NK-92 (cell line): ENCODE results near the gene ADGRL3.

Source experiments
- DNase-seq: peaks from one replicate; lab custom pipeline; 2025; ENCODE audit not compliant: unreplicated experiment; lab: John Stamatoyannopoulos, UW

The ADGRL3 gene

DNA sequence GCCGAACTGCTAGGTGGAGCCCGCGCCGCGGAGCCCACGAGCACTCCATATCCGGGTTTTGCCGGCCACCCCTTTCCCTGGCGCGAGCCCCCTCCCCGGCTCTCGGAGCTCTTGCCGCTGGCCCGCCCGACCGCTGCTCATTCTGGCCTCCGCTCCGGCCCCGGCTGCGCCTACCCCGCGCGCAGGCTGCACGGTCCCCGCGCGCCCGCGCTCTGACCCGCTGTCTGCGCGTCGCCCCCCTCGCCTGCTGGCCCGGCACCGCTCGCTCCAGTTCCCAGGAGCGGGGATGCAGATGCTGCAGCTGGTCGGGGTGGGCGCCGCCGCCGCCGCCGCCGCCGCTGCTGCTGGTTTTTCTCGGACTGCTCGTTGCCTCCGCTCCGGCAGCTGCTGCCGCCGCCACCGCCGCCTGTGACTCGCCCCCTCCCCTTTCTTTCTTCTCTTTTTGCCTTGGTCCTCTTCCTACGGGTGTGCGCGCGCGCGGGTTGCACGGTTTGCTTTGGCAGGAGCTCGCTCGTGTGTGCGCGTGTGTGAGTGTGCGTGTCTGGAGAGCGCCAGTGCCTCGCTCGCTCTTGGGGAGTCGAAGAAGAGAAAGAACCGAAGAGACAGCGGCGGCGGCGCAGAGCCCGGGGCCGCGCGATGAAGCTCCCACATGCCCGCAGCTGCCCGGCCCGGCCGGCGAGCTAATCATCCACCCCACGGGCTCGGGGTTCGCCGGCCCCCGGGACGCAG, at the start of gene ADGRL3:
Gene ADGRL3 (plus strand): TSS at position 140 of the 729 bp plus-strand sequence.
- DNase-seq: no peak

DNA sequence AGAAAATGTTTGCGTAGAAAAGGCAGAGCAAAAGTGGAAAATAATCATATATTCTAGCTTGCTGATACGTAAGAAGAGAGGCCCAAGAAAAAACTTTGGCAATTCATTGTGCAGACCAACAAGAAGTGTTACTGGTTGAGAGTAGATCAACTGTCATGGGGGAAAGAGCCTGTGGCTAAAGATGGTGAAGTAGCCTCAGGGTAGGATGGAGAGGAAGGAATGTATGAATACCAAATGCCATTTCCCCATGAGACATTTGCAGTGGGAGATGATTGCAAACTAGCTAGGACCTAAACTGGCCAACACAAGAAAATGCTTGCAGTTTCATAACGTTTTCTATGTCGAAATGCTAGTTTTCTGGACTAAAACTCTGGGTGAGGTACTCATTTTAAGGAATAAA, 47.7 kb upstream of the ADGRL3 start:
- DNase-seq: no peak

DNA sequence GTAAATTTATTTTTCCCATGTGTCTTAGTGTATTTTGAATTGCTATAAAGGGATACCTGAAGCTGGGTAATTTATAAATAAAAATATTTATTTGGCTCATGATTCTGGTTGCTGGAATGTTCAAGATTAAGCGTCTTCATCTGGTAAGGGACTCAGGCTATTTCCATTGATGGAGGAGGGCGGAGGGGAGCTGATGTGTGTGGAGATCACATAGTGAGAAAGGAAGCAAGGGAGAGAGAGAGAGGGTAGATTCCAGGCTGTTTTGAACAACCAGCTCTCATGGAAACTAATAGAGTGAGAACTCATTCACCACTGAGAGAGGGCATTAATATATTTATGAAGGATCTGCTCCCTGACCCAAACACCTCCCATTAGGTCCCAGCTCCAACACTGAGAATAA, 39.6 kb upstream of the ADGRL3 start:
- DNase-seq: no peak

DNA sequence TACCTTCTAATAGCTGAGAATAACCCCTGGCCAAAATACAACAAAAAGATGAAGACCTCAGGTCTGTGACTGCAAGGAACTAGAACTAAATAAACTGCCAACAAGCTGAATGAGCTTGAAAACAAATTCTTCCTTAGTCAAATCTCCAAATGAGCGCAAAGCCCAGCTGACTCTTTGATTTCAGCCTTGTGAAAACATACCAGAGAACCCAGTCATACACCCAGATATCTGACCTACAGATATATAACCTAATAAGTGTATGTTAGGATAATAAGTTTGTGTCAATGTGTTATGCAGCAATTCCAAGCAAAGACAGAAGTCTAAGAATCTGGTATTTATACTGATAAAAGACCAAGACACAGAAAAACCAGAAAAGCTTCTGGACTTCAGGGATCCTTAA, 38.0 kb upstream of the ADGRL3 start:
- DNase-seq: no peak

DNA sequence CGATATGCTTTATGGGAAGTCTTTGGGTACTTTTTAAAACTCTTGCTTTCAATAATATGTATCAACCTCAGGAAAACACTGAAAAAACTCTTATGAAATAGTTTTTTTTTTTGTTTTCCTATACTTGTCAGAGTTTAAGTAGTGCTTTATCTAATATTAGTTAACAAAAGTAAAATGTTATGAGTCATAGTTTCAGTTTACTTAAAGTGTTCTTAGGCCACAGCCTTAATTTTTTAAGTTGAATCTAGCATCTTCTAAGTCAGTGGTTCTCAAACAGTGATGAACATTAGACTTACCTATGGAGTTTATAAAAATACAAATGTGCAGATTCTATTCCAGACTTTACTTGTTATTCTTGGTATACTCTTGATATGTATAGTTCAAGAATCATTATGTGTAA, 26.3 kb upstream of the ADGRL3 start:
- DNase-seq: no peak

DNA sequence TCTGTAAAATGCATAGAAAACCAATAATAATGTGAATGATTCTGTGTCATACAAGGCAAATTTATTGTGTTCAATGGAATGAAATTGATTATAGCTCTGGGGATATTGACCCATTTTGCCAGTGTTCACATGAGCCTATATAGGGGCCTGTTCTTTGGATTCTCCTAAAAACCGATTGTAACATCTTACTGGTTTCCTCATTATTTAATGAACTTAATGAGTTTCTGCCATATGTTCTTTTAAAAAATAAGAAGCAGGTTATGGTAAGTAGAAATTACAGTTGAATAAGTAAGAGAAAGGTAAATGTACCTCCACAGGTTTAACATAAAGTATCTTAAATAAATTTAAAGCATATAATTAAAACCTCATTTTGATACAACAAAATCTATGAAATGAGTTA, 24.6 kb upstream of the ADGRL3 start:
- no peak for DNase-seq

DNA sequence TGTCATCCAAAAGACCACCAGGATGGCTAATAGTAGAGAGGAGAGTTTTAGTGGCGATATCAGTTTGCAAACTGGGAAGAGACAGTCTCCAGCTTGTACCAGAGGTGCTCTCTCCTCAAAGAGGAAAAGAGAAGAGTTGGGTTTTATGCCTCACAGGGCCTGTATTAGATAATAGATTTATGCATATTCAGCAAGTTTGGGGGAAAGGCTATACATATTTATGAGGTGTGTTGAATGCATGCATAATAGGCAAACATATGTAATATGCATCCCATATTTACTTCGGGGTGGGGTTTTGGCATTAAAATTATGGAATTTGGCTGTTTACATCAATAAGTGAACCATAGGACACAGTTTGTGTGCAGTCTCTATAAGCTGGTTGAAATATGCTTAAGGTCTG, 22.8 kb upstream of the ADGRL3 start:
- no peak for DNase-seq

DNA sequence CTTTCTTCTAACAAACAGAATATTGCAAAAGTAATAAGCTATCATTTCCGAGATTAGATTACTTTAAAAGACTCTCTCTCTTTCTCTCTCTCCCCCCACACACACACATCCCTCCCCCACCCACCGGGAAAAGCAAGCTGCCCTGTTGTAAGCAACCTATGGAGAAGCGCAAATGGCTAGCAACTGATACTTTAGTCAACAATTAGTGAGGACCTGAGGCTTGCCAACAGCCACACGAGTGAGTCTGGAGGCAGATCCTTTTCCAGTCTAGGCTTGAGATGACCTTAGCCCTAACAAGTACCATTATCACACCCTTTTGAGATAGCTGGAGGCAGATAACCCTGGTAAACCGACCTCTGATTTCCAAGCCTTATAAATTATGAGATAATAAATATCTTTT, 19.7 kb upstream of the ADGRL3 start:
- no peak for DNase-seq

DNA sequence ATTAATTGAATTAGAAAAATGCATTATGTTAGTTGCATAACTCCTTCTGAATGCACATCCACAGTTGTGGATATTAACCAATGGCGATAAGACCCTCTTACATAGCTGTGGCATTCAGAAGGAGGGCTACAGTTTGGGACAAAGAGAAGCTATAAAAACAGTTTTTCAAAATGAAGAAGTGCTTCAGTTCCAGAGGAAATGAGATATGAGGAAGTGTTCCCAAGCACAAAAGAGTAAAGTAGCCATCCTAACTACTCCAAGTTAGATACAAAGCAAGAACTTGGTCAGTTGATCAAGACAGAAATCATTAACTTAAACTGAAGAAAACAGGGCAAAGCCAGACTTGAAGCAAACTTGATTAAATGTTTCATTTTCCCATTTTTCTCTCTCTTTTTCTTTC, 17.2 kb upstream of the ADGRL3 start:
- DNase-seq: no peak

DNA sequence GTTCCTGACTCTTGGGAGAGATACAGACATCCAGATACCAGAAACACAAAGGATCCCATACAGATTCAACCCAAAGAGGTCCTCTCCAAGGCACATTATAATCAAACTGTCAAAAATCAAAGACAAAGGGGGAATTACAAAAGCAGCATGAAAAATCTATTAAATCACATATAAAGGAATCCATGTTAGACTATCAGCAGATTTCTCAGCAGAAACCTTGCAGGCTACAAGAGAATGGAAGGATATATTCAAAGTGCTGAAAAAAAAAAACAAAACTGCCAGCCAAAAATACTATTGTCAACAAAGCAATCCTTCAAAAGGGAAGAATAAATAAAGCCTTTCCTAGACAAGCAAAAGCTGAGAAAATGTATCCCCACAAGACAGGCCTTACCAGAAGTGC, 14.8 kb upstream of the ADGRL3 start:
- no peak for DNase-seq

DNA sequence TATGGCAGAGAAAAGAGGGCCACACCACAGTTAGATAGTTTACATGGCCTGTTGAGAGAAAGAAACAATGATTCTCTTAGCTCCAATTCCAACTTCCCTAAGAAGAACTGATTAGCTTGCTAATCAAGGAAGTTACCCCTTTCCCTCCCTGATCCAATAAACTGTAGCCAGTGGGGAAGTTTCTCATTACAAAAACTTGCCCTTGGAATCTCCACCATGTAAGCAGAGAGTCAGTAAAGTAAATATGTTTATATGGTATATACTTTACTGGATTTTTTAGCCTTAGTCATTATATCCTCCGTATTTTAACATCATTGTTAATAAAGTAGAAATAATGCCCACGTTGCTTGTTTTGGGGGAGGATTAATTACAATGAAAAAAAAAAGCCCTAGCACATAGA, 7.7 kb upstream of the ADGRL3 start:
- DNase-seq: no peak

DNA sequence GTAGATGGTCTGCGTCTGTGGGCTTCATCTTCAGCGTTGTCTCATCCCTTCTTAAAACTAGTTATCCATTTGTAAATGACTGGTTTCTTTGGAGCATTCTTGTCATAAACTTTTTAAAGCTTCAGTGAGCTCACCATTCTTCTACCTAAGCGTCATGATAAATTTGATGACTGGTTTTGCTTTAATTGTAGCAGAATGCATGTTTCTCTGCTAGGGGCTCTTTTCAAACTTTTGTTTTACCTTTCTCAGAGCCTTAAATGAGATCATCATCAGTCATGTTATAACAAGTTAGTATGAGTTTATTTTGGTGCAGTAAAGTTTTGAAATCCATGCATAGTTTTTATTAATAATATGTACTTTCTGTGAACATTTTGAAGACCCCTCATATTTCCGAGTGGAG, 6.3 kb upstream of the ADGRL3 start:
- DNase-seq: no peak

DNA sequence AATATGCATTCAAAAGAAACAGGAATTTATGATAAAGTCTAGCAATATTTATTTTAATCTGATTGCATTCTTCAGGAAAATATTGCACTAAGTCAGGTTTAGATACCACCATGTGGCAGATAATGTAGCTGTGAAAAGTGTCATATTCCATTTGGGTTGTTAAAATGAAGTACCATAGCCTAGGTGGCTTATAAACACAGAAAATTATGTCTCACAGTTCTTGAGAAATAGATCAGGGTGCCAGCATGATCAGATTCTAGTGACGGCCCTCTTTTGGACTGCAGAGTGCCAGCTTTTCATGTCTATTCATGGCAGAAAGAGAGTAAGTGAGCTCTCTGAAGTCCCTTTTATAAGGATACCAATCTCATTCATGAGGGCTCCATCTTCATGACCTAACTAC, 5.6 kb upstream of the ADGRL3 start:
- DNase-seq: no peak

DNA sequence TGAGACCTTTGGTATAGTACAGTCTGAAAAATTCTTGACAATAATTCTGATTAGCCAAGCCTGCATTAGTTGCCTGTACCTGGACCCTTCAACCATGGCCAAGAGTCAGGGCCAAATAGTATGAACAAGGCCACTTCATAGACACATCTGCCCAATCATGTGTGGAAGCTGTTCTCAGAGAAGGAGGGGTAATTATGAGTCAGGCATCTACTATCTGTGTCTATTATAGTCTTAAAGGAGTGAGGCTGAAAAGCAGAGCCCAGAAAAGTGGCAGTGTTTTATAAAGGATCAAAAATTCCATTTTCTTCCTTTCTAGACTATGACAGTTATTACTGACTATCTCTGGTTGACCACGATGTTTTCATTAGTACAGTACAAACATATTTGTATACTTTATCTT, 5.0 kb upstream of the ADGRL3 start:
- DNase-seq: no peak

DNA sequence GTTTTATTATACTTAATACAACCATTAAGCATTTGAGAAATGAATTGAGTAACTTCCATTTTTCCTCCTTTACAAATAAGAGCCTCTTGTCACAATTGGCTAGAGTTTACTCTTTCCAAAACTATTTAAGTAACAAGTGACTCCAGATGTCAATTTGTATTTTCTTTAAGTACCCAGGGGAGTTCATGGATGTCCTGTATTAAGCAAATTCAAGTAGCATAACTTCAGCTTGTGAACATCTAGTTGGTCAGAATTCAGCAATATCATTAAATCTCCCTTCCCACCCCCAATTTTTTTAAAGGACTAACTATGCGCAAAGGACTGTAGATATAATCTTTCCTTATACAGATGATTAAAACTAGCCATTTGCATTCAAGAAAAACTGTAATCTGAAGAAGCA, 1.4 kb upstream of the ADGRL3 start:
- no peak for DNase-seq

DNA sequence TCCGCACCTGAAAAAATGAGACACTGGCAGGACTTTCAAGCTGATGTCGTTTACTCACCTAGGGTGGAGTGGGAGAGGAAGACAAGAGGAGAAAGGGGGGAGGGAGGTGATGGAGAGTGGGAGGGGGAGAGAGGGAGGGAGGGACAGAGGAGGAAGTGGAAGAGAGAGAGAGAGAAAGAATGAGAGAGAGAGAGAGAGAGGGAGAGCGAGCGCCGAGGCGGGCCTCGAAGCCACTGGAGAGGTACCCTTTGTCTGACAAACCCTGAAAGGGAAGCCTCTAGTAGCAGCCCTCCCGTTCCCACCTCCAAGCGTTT, 296 bp upstream of the ADGRL3 start:
- no peak for DNase-seq

DNA sequence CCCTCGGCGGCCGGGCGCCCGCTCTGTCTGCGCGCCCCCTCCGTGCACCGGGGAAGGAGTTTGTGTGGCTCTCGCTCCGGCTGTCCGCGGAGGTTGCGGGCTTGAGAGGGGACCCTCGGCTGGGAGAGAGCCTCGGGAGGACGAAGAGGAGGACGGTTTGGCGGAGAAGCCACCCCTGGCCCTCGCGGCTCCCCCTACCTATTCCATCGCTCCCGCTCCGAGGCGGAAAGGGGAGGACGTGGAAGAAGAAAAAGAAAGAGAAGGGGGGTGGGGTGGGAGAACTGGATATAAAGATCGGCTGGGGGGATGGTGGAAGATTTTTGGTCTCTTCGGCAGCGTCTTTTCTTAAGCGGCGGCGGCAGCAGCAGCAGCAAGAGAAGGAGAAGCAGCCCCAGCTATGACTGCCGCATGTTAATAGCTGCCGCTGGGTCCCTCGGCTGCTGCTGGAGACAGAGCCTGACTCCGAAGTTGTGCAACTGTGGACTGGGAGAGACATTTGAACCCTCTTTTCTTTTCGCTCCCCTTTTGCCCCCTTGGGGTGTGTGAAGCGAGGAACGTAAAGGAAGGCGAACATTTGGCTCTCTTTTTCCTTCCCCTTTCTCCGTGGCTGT, 895 bp downstream of the ADGRL3 start:
- no peak for DNase-seq

DNA sequence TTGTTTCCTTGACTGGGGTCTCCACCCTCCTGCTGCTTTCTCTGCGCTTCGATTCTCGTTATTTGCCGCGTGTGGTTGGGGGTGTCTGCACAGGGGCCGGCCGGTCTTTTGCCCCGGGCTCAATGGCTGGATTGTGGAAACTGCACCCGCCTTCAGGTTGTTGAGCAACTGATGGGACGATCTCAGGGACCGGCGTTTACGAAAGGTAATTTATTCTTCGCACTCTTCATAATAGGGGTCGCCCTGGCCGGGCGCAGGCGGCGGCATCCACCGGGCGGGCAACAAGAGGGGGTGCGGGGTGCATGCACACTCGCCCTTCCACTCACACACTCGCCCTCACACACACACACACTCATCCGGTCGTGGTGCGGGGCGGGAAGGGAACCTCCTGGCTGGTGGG, 1.4 kb downstream of the ADGRL3 start:
- no peak for DNase-seq

DNA sequence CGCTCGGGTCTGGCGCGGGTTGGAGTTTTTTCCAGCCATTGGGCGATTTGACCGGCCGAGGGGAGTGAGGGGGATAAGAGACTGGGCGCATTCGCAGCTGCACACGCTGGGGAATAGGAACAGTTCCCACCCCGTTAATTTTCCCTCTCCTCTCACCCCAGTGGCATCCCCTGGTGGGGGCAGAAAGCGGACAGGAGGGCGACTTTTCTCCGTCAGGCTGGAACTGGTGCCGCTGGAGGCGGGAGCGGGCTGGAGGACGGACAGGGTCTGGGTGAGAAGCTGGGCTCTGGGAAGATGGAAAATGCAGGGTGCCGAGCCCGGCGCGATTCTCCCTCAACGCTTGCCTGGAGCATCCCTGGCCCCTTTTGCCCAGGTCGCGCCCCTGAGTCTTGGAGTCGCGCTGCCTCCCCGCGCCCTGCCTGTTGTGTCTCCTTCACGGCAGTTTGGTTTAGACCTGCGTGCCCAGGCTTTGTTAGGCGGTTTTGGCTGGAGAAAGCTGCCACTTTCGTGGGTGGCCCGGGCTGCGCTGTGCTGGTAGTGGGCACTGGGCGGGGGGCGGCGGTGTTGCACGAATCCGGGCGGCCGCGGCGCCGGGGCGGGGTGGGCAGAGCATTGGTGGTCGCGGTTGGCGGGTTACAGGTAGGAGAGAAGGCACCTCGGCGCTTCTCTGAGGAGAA, 2.0 kb downstream of the ADGRL3 start:
- DNase-seq: no peak

DNA sequence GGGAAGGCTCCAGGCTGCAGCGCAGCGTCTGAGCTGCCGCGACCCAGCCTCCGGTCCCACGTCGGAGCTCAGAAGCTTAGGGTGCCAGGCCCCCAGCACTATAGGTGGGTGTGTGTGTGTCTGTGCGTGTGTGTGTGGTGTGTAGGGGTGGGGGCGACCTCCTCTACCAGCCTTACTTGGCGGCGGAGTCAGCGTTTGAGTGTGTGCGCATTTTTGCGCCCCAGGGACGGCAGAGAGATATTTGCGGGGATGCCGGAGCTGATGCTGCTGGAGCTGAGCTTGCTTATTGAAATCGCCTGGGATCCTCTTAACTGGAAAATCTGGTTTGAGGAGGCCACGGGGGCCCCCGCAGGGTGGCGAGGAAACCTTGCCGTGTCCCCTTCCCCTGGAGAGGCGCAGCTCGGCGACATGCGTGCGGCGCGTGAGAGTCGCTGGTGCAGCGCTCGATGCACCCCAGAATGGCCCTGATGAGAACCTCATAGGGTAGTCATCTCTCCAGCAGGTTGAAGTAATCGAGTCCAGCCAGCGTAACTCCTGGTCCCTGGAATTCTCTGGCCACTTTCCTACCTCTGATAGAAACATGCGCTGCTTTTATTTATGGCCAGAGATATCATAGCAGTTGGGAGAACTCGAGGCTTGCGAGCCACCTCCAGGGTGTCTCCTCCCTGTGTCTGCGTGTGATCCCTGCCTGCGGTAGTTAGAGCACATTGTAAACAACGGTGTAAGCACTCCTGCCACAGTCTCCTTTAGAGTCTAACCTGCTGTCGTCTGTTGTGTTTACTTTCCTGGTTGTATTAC, 2.7 kb downstream of the ADGRL3 start:
- DNase-seq: no peak

DNA sequence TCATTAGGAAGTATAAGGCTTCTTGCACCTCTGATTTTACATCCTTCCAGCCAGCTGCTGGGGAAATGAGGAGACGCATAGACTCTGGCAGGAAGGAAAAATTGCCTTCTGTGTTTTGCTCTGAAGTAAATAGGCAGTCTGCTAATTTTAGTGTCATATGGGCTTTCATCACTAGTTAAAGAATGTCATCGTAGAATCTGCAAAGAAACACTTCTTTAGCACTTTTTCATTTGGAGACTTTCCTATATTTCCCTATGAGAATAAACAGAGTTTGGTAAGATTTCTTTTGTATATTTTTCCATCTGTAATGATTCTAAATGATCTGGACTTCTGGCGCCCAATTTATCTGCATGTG, 3.3 kb downstream of the ADGRL3 start:
- no peak for DNase-seq
